Measurements from ENCODE around the gene UQCC3.

Gene UQCC3

GRCh38 chr11:62709247-62710000 lies 38.0 kb downstream of the UQCC3 start:
- peak; percentile 98 for DNase-seq (ENCODE audit: low read depth)
- peak overlapping the region; percentile 58 for H3K4me3 ChIP-seq (replicated peaks; ENCODE audit: low read depth, low read length)
- no peak for TF ChIP-seq CTCF (IDR thresholded peaks at IDR 0.05; ENCODE audit: low read length, missing control alignments)

DNA sequence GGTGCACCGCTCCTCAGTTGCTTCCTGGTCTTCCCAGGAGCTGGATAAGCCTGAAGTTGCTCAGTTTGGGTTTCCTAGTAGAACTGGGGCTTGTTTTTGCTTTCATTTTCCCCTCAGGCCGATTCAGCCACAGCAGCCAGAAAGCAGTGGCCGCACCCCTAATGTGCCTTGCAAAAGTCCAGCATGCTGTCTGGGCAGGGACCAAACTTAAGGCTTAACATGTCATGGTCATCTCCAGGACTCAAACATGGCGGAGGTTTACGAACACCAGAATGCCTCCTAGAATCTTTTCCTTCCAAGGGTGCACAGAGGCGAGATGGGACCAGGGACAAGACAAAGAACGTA lies 38.5 kb downstream of the UQCC3 start:
- DNase-seq (ENCODE audit: low read depth) = peak; percentile 31

GRCh38 chr11:62712276-62712812 lies 40.9 kb downstream of the UQCC3 start:
- no peak for DNase-seq (ENCODE audit: low read depth)
- no peak for TF ChIP-seq CTCF (IDR thresholded peaks at IDR 0.05; ENCODE audit: low read length, missing control alignments)
- no peak overlapping the region for H3K4me3 ChIP-seq (replicated peaks; ENCODE audit: low read depth, low read length)

More for the DNA sequence above, 38.5 kb downstream of the UQCC3 start:
- H3K4me3 ChIP-seq (replicated peaks; ENCODE audit: low read depth, low read length) = peak overlapping the region; percentile 58
- no peak for TF ChIP-seq CTCF (IDR thresholded peaks at IDR 0.05; ENCODE audit: low read length, missing control alignments)

DNA sequence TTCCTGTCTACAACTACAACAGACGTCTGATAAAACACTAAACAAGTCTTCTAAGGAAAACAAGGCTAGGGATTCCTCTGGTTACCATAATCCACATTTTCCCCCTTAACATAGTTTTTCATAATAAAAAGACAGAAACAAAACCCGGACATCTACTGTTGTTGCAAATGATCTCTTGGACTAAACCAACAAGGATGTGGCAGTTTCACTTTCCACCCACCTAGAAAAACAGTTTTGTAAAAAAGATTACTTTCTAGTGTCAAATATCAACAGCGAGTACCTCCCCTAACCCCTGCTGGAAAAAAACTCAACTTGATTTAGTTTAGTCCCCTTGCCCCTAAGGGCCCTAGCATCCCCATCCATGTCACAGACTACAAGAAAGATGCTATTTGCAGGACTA lies 41.4 kb downstream of the UQCC3 start:
- TF ChIP-seq CTCF (IDR thresholded peaks at IDR 0.05; ENCODE audit: low read length, missing control alignments) = no peak
- no peak for DNase-seq (ENCODE audit: low read depth)
- no peak overlapping the region for H3K4me3 ChIP-seq (replicated peaks; ENCODE audit: low read depth, low read length)

DNA sequence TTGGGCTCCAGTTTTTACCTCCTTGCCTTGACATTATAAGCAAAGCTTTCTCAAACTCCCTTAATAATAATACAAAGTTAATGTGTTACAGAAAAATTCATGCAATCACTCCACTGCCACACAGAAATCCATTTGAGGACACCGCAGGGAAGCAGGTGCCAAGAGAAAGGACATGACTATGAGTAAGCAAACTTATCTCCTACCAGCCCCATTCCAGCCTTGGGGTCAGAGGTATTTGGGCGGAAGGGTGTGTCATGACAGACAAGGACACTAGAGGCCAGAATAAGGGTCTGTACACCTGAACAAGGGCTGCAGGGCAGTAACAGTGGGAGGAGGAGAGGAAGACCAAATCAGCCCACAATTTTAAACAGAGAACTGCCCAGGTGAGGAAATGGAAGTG lies 41.9 kb downstream of the UQCC3 start:
- no peak for DNase-seq (ENCODE audit: low read depth)
- no peak for TF ChIP-seq CTCF (IDR thresholded peaks at IDR 0.05; ENCODE audit: low read length, missing control alignments)
- H3K4me3 ChIP-seq (replicated peaks; ENCODE audit: low read depth, low read length) = no peak overlapping the region

- no peak for TF ChIP-seq CTCF (IDR thresholded peaks at IDR 0.05; ENCODE audit: low read length, missing control alignments)
- H3K4me3 ChIP-seq (replicated peaks; ENCODE audit: low read depth, low read length) = no peak overlapping the region
- DNase-seq (ENCODE audit: low read depth) = no peak
Measured at GRCh38 chr11:62715150-62716130, 44.0 kb downstream of the UQCC3 start.
